HEK293 (cell line): ENCODE results near the gene VPREB3.

Source experiments
- FEZF1 ChIP-seq: fragments of 450-650 bp; formaldehyde crosslinking; IDR thresholded peaks from 2 replicates; pipeline ENCODE4 v1.5.1; 2016; ENCODE audit warnings: missing biosample characterization, missing genetic modification characterization
- KLF8 ChIP-seq: fragments of 450-650 bp; formaldehyde crosslinking; IDR thresholded peaks from 2 replicates; pipeline ENCODE4 v1.5.1; 2016; ENCODE audit warnings: missing biosample characterization, missing genetic modification characterization
- PRDM10 ChIP-seq: fragments of 450-650 bp; formaldehyde crosslinking; IDR thresholded peaks from 2 replicates; pipeline ENCODE4 v1.5.1; 2016; ENCODE audit warnings: missing biosample characterization, missing genetic modification characterization
- PRDM4 ChIP-seq: fragments of 450-650 bp; formaldehyde crosslinking; IDR thresholded peaks from 2 replicates; pipeline ENCODE4 v1.5.1; 2017; ENCODE audit warnings: missing biosample characterization, missing genetic modification characterization
- SP7 ChIP-seq: fragments of 450-650 bp; formaldehyde crosslinking; IDR thresholded peaks from 2 replicates; pipeline ENCODE4 v1.5.1; 2016; ENCODE audit warnings: missing biosample characterization, missing genetic modification characterization
- TSHZ1 ChIP-seq: fragments of 450-650 bp; formaldehyde crosslinking; IDR thresholded peaks from 2 replicates; pipeline ENCODE4 v1.5.1; 2016; ENCODE audit warnings: missing biosample characterization, missing genetic modification characterization, borderline replicate concordance
- ZBTB20 ChIP-seq: fragments of 450-650 bp; formaldehyde crosslinking; IDR thresholded peaks from 2 replicates; pipeline ENCODE4 v1.5.1; 2016; ENCODE audit warnings: missing biosample characterization, missing genetic modification characterization
- ZNF10 ChIP-seq: fragments of 450-650 bp; formaldehyde crosslinking; IDR thresholded peaks from 2 replicates; pipeline ENCODE4 v1.5.1; 2017; ENCODE audit warnings: missing biosample characterization, missing genetic modification characterization
- ZNF114 ChIP-seq: fragments of 450-650 bp; formaldehyde crosslinking; IDR thresholded peaks from 2 replicates; pipeline ENCODE4 v1.5.0; 2017; ENCODE audit warnings: missing biosample characterization, missing genetic modification characterization
- ZNF140 ChIP-seq: fragments of 450-650 bp; formaldehyde crosslinking; IDR thresholded peaks from 2 replicates; pipeline ENCODE4 v1.5.1; 2016; ENCODE audit warnings: missing biosample characterization, missing genetic modification characterization
- ZNF221 ChIP-seq: fragments of 450-650 bp; formaldehyde crosslinking; IDR thresholded peaks from 2 replicates; pipeline ENCODE4 v1.5.1; 2017; ENCODE audit warnings: missing biosample characterization, missing genetic modification characterization, borderline replicate concordance
- ZNF354C ChIP-seq: fragments of 450-650 bp; formaldehyde crosslinking; IDR thresholded peaks from 2 replicates; pipeline ENCODE4 v1.5.1; 2016; ENCODE audit warnings: missing biosample characterization, missing genetic modification characterization, low read depth, borderline replicate concordance
- ZNF362 ChIP-seq: fragments of 450-650 bp; formaldehyde crosslinking; IDR thresholded peaks from 2 replicates; pipeline ENCODE4 v1.5.1; 2016; ENCODE audit warnings: missing biosample characterization, missing genetic modification characterization
- ZNF391 ChIP-seq: fragments of 450-650 bp; formaldehyde crosslinking; IDR thresholded peaks from 2 replicates; pipeline ENCODE4 v1.5.1; 2016; ENCODE audit warnings: low read depth, missing biosample characterization, missing genetic modification characterization, borderline replicate concordance
- ZNF416 ChIP-seq: fragments of 450-650 bp; formaldehyde crosslinking; IDR thresholded peaks from 2 replicates; pipeline ENCODE4 v1.5.1; 2016; ENCODE audit warnings: missing biosample characterization, missing genetic modification characterization
- ZNF473 ChIP-seq: fragments of 450-650 bp; formaldehyde crosslinking; IDR thresholded peaks from 2 replicates; pipeline ENCODE4 v1.5.1; 2017; ENCODE audit warnings: missing biosample characterization, missing genetic modification characterization
- ZNF501 ChIP-seq: fragments of 450-650 bp; formaldehyde crosslinking; IDR thresholded peaks from 2 replicates; pipeline ENCODE4 v1.5.1; 2016; ENCODE audit warnings: missing biosample characterization, missing genetic modification characterization
- ZNF521 ChIP-seq: fragments of 450-650 bp; formaldehyde crosslinking; IDR thresholded peaks from 2 replicates; pipeline ENCODE4 v1.5.1; 2017; ENCODE audit warnings: missing biosample characterization, mild to moderate bottlenecking, missing genetic modification characterization
- ZNF529 ChIP-seq: fragments of 450-650 bp; formaldehyde crosslinking; IDR thresholded peaks from 2 replicates; pipeline ENCODE4 v1.5.1; 2017; ENCODE audit warnings: missing genetic modification characterization, missing biosample characterization; ENCODE audit not compliant: insufficient replicate concordance
- ZNF555 ChIP-seq: fragments of 450-650 bp; formaldehyde crosslinking; conservative IDR thresholded peaks from 2 replicates; pipeline ENCODE4 v1.5.1; 2017; ENCODE audit warnings: missing biosample characterization, mild to moderate bottlenecking, missing genetic modification characterization, inconsistent platforms
- ZNF561 ChIP-seq: fragments of 450-650 bp; IDR thresholded peaks from 2 replicates; pipeline ENCODE4 v1.5.1; 2018; ENCODE audit warnings: missing biosample characterization, missing genetic modification characterization, borderline replicate concordance
- ZNF580 ChIP-seq: fragments of 450-650 bp; formaldehyde crosslinking; IDR thresholded peaks from 2 replicates; pipeline ENCODE4 v1.5.1; 2016; ENCODE audit warnings: missing biosample characterization, missing genetic modification characterization
- ZNF624 ChIP-seq: fragments of 450-650 bp; formaldehyde crosslinking; IDR thresholded peaks from 2 replicates; pipeline ENCODE4 v1.5.1; 2017; ENCODE audit warnings: missing biosample characterization, missing genetic modification characterization
- ZNF626 ChIP-seq: fragments of 450-650 bp; sonication (Bioruptor Pico); formaldehyde crosslinking; IDR thresholded peaks from 2 replicates; pipeline ENCODE4 v1.5.1; 2018; ENCODE audit warnings: missing biosample characterization, missing genetic modification characterization, inconsistent platforms
- ZNF830 ChIP-seq: fragments of 450-650 bp; IDR thresholded peaks from 2 replicates; pipeline ENCODE4 v1.5.0; 2018; ENCODE audit warnings: missing biosample characterization, missing genetic modification characterization, low read depth, mild to moderate bottlenecking, moderate library complexity
- ZNF837 ChIP-seq: fragments of 450-650 bp; formaldehyde crosslinking; IDR thresholded peaks from 2 replicates; pipeline ENCODE4 v1.5.1; 2016; ENCODE audit warnings: missing biosample characterization, missing genetic modification characterization
- ZNF843 ChIP-seq: fragments of 450-650 bp; formaldehyde crosslinking; IDR thresholded peaks from 2 replicates; pipeline ENCODE4 v1.5.1; 2016; ENCODE audit warnings: missing biosample characterization, missing genetic modification characterization

The VPREB3 gene

GRCh38 chr22:23716811-23717801, 37.1 kb downstream of the VPREB3 start (continued):
- TF ChIP-seq ZNF580 (tag by site-specific recombination) (peak; percentile 92), TSHZ1 (tag by site-specific recombination) (peak; percentile 10; the same call in 1 of the 2 replicates), ZNF473 (no peak), PRDM10 (tag by site-specific recombination) (no peak; the same call in 1 of the 2 replicates), ZNF10 (no peak), FEZF1 (tag by site-specific recombination) (no peak), ZNF354C (tag by site-specific recombination) (no peak), ZNF529 (tag by site-specific recombination) (no peak), ZNF140 (tag by site-specific recombination) (no peak), ZNF221 (tag by site-specific recombination) (no peak), ZNF501 (tag by site-specific recombination) (peak; percentile 70; the same call in 1 of the 2 replicates), ZNF114 (tag by site-specific recombination) (no peak), ZNF830 (tag by site-specific recombination) (no peak), ZNF624 (tag by site-specific recombination) (no peak), PRDM4 (tag by site-specific recombination) (peak; percentile 57), ZNF843 (tag by site-specific recombination) (peak; percentile 66; the same call in 1 of the 2 replicates), ZNF555 (tag by site-specific recombination) (no peak), ZNF561 (tag by site-specific recombination) (no peak), ZNF416 (tag by site-specific recombination) (no peak), ZBTB20 (tag by site-specific recombination) (peak; percentile 94), ZNF391 (tag by site-specific recombination) (no peak), ZNF626 (tag by site-specific recombination) (no peak), KLF8 (tag by site-specific recombination) (peak; percentile 88), SP7 (tag by site-specific recombination) (peak; percentile 80), ZNF837 (tag by site-specific recombination) (no peak), ZNF521 (tag by site-specific recombination) (no peak), ZNF362 (tag by site-specific recombination) (no peak)
